ENCODE data around the gene TCTN2. TPM values are rescaled to one million over a fixed set of nuclear protein-coding genes. Genes with fewer than 3 reads are reported as not detected.
A peak's percentile ranks its signal among the peaks of the same experiment; 100 is the strongest.

The TCTN2 gene
- total RNA-seq (2014; rRNA removed; shearing (Covaris generic)) (6.3 and 7.8 TPM in 2 replicates), total RNA-seq (2022) (3.7 and 4.7 TPM in 2 replicates), Bru-seq, nascent RNA (percentile 42 among the genes with signal in this experiment), BruChase-seq, experiment 1, labeled RNA remaining after a 6-hour chase (percentile 45 among the genes with signal in this experiment), BruChase-seq, experiment 2, labeled RNA remaining after a 2-hour chase (percentile 47 among the genes with signal in this experiment)
- long read RNA-seq, partial matches to known transcripts: 0 of 3 reads
- long read RNA-seq, other reads (novel, unspliced or antisense): 1 of 3 reads

- ChIA-PET CTCF (ENCODE audit: unreplicated experiment) (interaction anchor here (0.5 kb wide), 1 partner anchor 26 kb away, joined by 3 read pairs; no protein-coding TSS in a partner anchor), POLR2A (interaction anchor here (1.7 kb wide), 1 partner anchor 42 kb away, joined by 3 read pairs; no protein-coding TSS in a partner anchor)
- H4K20me1 ChIP-seq (ENCODE audit: insufficient read depth, low read length): no peaks in the 10 kb centered on the region
- H3K27ac ChIP-seq (ENCODE audit: low read depth, low read length, poor library complexity, severe bottlenecking): no peak within 1 kb of the TSS
- peaks cover 4% of the 10 kb centered on the region for H3K4me1 ChIP-seq (ENCODE audit: insufficient read depth, low read length, poor library complexity, severe bottlenecking)
- peak within 1 kb of the TSS; percentile 80 for H3K4me3 ChIP-seq (ENCODE audit: low read depth, low read length, poor library complexity, severe bottlenecking)
- H3K79me2 ChIP-seq (ENCODE audit: insufficient read depth, low read depth, low read length): no peaks in the 10 kb centered on the region
- H2AFZ ChIP-seq (ENCODE audit: low read length): peak within 1 kb of the TSS; percentile 100
- TF ChIP-seq EZH2phosphoT487 (IDR thresholded peaks at IDR 0.05; ENCODE audit: borderline replicate concordance, low read depth, low read length) (no peak), CTCF (conservative IDR thresholded peaks at IDR 0.05; ENCODE audit: low read length) (no peak)
- peak; percentile 88 for DNase-seq (ENCODE audit: low spot score)
- H3K9me3 ChIP-seq (ENCODE audit: low read length): no peaks in the 10 kb centered on the region
- H3K36me3 ChIP-seq (ENCODE audit: insufficient read depth, low read length): no peaks in the 10 kb centered on the region
- H3K9me2 ChIP-seq (ENCODE audit: insufficient read depth, low read length): no peaks in the 10 kb centered on the region
- no TSS peak for BruUV-seq (replicated peaks)
- peak within 1 kb of the TSS; percentile 83 for H3K4me2 ChIP-seq (ENCODE audit: low read length)
- intact Hi-C loops (cut with micrococcal nuclease; ENCODE audit: unreplicated experiment): no loop called here
Observed at GRCh38 chr12:123670882-123671728, at the start of gene TCTN2. TCTN2 (plus strand) TSS chr12:123671113; CDS start chr12:123671241, 128 bp downstream.

- CTCF ChIA-PET (ENCODE audit: unreplicated experiment): no interaction called here
- Histone ChIP-seq H3K27ac (ENCODE audit: low read depth, low read length, poor library complexity, severe bottlenecking) (no peak overlapping the region), H3K4me3 (ENCODE audit: low read depth, low read length, poor library complexity, severe bottlenecking) (no peak overlapping the region), H2AFZ (ENCODE audit: low read length) (no peak overlapping the region), H3K36me3 (ENCODE audit: insufficient read depth, low read length) (peaks cover 93% of the 10 kb centered on the region), H3K4me1 (ENCODE audit: insufficient read depth, low read length, poor library complexity, severe bottlenecking) (no peaks in the 10 kb centered on the region), H3K9me3 (ENCODE audit: low read length) (no peaks in the 10 kb centered on the region), H3K79me2 (ENCODE audit: insufficient read depth, low read depth, low read length) (no peaks in the 10 kb centered on the region), H3K9me2 (ENCODE audit: insufficient read depth, low read length) (no peaks in the 10 kb centered on the region), H3K4me2 (ENCODE audit: low read length) (no peak overlapping the region), H4K20me1 (ENCODE audit: insufficient read depth, low read length) (peaks cover 6% of the 10 kb centered on the region; the same call in 1 of the 2 replicates)
- intact Hi-C loops (cut with micrococcal nuclease; ENCODE audit: unreplicated experiment): no loop called here
- TF ChIP-seq CTCF (conservative IDR thresholded peaks at IDR 0.05; ENCODE audit: low read length): no peak
- TF ChIP-seq EZH2phosphoT487 (IDR thresholded peaks at IDR 0.05; ENCODE audit: borderline replicate concordance, low read depth, low read length): no peak
- no TSS peak for BruUV-seq (replicated peaks)
- POLR2A ChIA-PET: interaction anchor here (0.6 kb wide), 1 partner anchor 10 kb away, joined by 3 read pairs; no protein-coding TSS in a partner anchor
- DNase-seq (ENCODE audit: low spot score): no peak
Observed at GRCh38 chr12:123621619-123622530, 49.0 kb upstream of the TCTN2 start.
